Heart left ventricle (tissue), 16 donors: ENCODE measurements around the gene CIT. TPM values are rescaled to one million over a fixed set of nuclear protein-coding genes. Genes with fewer than 3 reads are reported as not detected.

ENCODE experiments used
- ATAC-seq, 4 donors: fragments of 200-7000 bp; cut with Tn5 transposase; one replicate each; pipeline ENCODE4 v1.9.1; 2020 to 2022; ENCODE audit warnings: moderate library complexity in 4 of 4, mild to moderate bottlenecking in 3 of 4, moderate number of reproducible peaks in 1 of 4
- DNase-seq, 5 donors: peaks; one replicate each; pipeline ENCODE4 v3.0.0-alpha.2; 2020
- H3K27ac ChIP-seq, 12 donors: fragments of 200-600 bp; sonication (generic) in 4 of 12; one replicate each; pipeline versions ENCODE4 v1.5.0 to v1.8.0; 2016 to 2022; ENCODE audit warnings: mild to moderate bottlenecking in 2 of 12
- H3K27me3 ChIP-seq, 9 donors: fragments of 200-600 bp; sonication (generic) in 2 of 9; one replicate each; pipeline versions ENCODE4 v1.5.1 to v1.8.0; 2016 to 2022; ENCODE audit warnings: mild to moderate bottlenecking in 3 of 9
- H3K36me3 ChIP-seq, 9 donors: fragments of 200-600 bp; sonication (generic) in 2 of 9; one replicate each; pipeline versions ENCODE4 v1.5.0 to v1.8.0; 2018 to 2022; ENCODE audit warnings: mild to moderate bottlenecking in 2 of 9
- H3K4me1 ChIP-seq, 12 donors: fragments of 200-600 bp; sonication (generic) in 4 of 12; one replicate each; pipeline versions ENCODE4 v1.5.0 to v1.8.0; 2016 to 2022; ENCODE audit warnings: mild to moderate bottlenecking in 3 of 12
- H3K4me3 ChIP-seq, 12 donors: fragments of 200-600 bp; sonication (generic) in 4 of 12; one replicate each; pipeline versions ENCODE4 v1.5.0 to v1.8.0; 2017 to 2022; ENCODE audit warnings: mild to moderate bottlenecking in 9 of 12, moderate library complexity in 4 of 12
- H3K9me3 ChIP-seq, 12 donors: fragments of 200-600 bp; sonication (generic) in 4 of 12; one replicate each; pipeline versions ENCODE4 v1.5.0 to v1.8.0; 2016 to 2022; ENCODE audit warnings: mild to moderate bottlenecking in 1 of 12
- CTCF ChIP-seq, 12 donors: fragments of 200-600 bp; sonication (generic) in 4 of 12; IDR thresholded peaks; one replicate each; pipeline versions ENCODE4 v1.5.0 to v1.8.0; 2018 to 2022; ENCODE audit warnings: antibody characterized with exemption in 12 of 12, mild to moderate bottlenecking in 5 of 12
- POLR2A ChIP-seq, 2 donors: fragments of 450-650 bp; IDR thresholded peaks; one replicate each; pipeline ENCODE4 v1.6.1; 2017; ENCODE audit warnings: antibody characterized with exemption in 2 of 2, mild to moderate bottlenecking in 2 of 2, moderate library complexity in 2 of 2
- WGBS, 4 donors: extraction: QIAGEN DNeasy Blood & Tissue Kit in 2 of 4; methylation state at CpG; one replicate each; pipeline versions ENCODE4 v1.1.5 to v1.1.7; 2013 to 2018; 5-methylcytosine and 5-hydroxymethylcytosine counted together
- intact Hi-C, 10 donors: fragments of 100-400 bp; cut with DNase I; formaldehyde crosslinking; loops; one replicate each; pipeline versions ENCODE4 v1.11.1 to v1.14.2; 2022
- polyA plus RNA-seq, 2 donors: library from polyadenylated mRNA; stranded (reverse); fragments of 200-250 nt; gene quantifications; one replicate each; pipeline ENCODE4 v1.2.3, GENCODE V29; 2013
- total RNA-seq, 9 donors: library from RNA; depleted of rRNA in 2 of 9; stranded (reverse); fragments of >200 nt in 2 of 9; fragmentation: NEBNext Ultra II Directional in 3 of 9; extraction: Animal tissue kit (Norgen Biotek cat#: 25700) in 3 of 9; gene quantifications; one replicate each; pipeline versions ENCODE4 v1.1.0 to v1.2.4, GENCODE V29; 2016 to 2023
- donor health status: ischemic (EF 13 %, LVEDD 7.1; RV severe dilation, severe dysfunction).
- donor health status: healthy with polysubstance abuse.
- donor health status: DM: no; HTN: yes; CAD: no.
- donor health status: DM: no; HTN: no; CAD: no.
- donor health status: ischemic (EF 25% LVEDD 6.9; RV normal size, moderate dysfunction).
- donor health status: ischemic (EF 25% LVEDD 5.7; RV mildly dilated, moderate dysfunction).
- donor health status: healthy.
- donor health status: DM: yes; HTN: yes; CAD: no.
- donor health status: ischemic (EF 35%, LVEDD 5.7; RV mildly dilated, moderate dysfunction).
- donor health status: nonischemic (EF 11% LVEDD 7.7; RV severe dilation, severe dysfunction).
- donor health status: DM: yes; HTN: yes; CAD: no.
- donor health status: PGD.
- donor health status: ischemic (EF 29% LVEDD 5.4; RV normal size, mild dysfunction).
- donor health status: nonischemic (EF 23%, LVEDD 6.1; RV moderate dilation, normal function).

The CIT gene
- total and polyA plus RNA-seq, 11 donors = 0.26 to 8.1 (median 1.9) TPM

- no peak for DNase-seq
Measured at GRCh38 chr12:119817546-119818343, 59.4 kb downstream of the CIT start.

GRCh38 chr12:119809023-119809422 is 68.1 kb downstream of the CIT start:
- Histone ChIP-seq H3K9me3 (no peaks in the 10 kb centered on the region), H3K36me3 (no peaks in the 10 kb centered on the region), H3K4me1 (peaks cover 0 to 11% (median 7%) of the 10 kb centered on the region in 12 donors), H3K27me3 (no peaks in the 10 kb centered on the region), H3K27ac (no peak overlapping the region), H3K4me3 (no peak overlapping the region)
- no peak for DNase-seq
- intact Hi-C loops = loop anchor here in 1 of 10 donors (10.0 kb wide), 1 partner anchor 96 kb away; no protein-coding TSS in a partner anchor
- 92 to 96% (median 93%) methylated on average over 2 of the region's 2 CpGs for WGBS, 4 donors
- ATAC-seq = no peak
- TF ChIP-seq CTCF (IDR thresholded peaks at IDR 0.05) (no peak), POLR2A (IDR thresholded peaks at IDR 0.05) (no peak)

More at GRCh38 chr12:119817546-119818343, 59.4 kb downstream of the CIT start:
- Histone ChIP-seq H3K4me1 (no peaks in the 10 kb centered on the region), H3K9me3 (no peaks in the 10 kb centered on the region), H3K27me3 (no peaks in the 10 kb centered on the region), H3K36me3 (no peaks in the 10 kb centered on the region), H3K27ac (no peak overlapping the region), H3K4me3 (no peak overlapping the region)
- intact Hi-C loops = no loop called here
- TF ChIP-seq POLR2A (IDR thresholded peaks at IDR 0.05) = no peak
- TF ChIP-seq CTCF (IDR thresholded peaks at IDR 0.05) = no peak
- WGBS, 4 donors = 95 to 100% (median 98%) methylated on average over 2 of the region's 2 CpGs
- ATAC-seq = no peak

DNA sequence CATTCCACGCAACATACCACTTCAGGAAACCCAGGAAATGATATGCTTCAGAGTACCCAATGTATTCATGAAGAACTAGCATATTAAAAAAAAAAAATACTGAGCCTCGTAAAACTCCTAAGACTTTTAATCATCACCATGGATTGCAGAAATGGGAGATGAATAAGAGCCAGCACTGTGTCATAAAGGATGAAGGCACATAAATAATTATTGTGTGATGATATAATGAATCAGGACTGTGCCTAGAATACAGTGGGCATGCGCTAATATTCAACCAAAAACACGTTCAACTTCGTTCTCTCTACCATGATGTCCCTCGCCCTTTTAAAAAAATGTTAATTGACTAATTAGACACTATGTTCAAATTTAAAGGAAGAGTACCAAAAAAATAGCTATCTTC is 68.7 kb downstream of the CIT start:
- DNase-seq = no peak
- intact Hi-C loops = loop anchor here in 1 of 10 donors (10.0 kb wide), 1 partner anchor 96 kb away; no protein-coding TSS in a partner anchor
- Histone ChIP-seq H3K4me3 (no peak overlapping the region), H3K27ac (no peak overlapping the region), H3K36me3 (no peaks in the 10 kb centered on the region), H3K27me3 (no peaks in the 10 kb centered on the region), H3K4me1 (peaks cover 0 to 17% (median 10%) of the 10 kb centered on the region in 12 donors), H3K9me3 (no peaks in the 10 kb centered on the region)
- no peak for TF ChIP-seq POLR2A (IDR thresholded peaks at IDR 0.05)
- no peak for TF ChIP-seq CTCF (IDR thresholded peaks at IDR 0.05)
- ATAC-seq = no peak
- 92 to 95% (median 92%) methylated on average over 6 of the region's 6 CpGs for WGBS, 4 donors

GRCh38 chr12:119807380-119807779 is 69.7 kb downstream of the CIT start:
- no peak for ATAC-seq
- H3K27me3 ChIP-seq = no peaks in the 10 kb centered on the region
- no peak overlapping the region for H3K27ac ChIP-seq
- H3K4me3 ChIP-seq = no peak overlapping the region
- peaks cover 0 to 22% (median 10%) of the 10 kb centered on the region in 12 donors for H3K4me1 ChIP-seq
- no peaks in the 10 kb centered on the region for H3K36me3 ChIP-seq
- TF ChIP-seq POLR2A (IDR thresholded peaks at IDR 0.05) (no peak), CTCF (IDR thresholded peaks at IDR 0.05) (no peak)
- intact Hi-C loops = loop anchor here in 1 of 10 donors (10.0 kb wide), 1 partner anchor 97 kb away; no protein-coding TSS in a partner anchor
- H3K9me3 ChIP-seq = no peaks in the 10 kb centered on the region
- DNase-seq = no peak
